Ovary (tissue), 9 donors: ENCODE measurements around the gene PARD3B. TPM values are rescaled to one million over a fixed set of nuclear protein-coding genes. Genes with fewer than 3 reads are reported as not detected.

Experiments
- DNase-seq, 5 donors: peaks; one replicate each; pipeline ENCODE4 v3.0.0-alpha.2; 2019 to 2020
- H3K27ac ChIP-seq, 2 donors: fragments of 200-600 bp; one replicate each; pipeline versions ENCODE4 v1.5.1 to v1.8.0; 2019 to 2022
- H3K27me3 ChIP-seq: fragments of 200-600 bp; one replicate; pipeline ENCODE4 v1.8.0; 2022
- H3K36me3 ChIP-seq: fragments of 200-600 bp; sonication (generic); one replicate; pipeline ENCODE4 v1.5.1; 2019
- H3K4me1 ChIP-seq: one replicate; pipeline ENCODE4 v1.8.1; 2013; ENCODE audit warnings: mild to moderate bottlenecking, moderate library complexity; ENCODE audit not compliant: insufficient read depth
- H3K4me3 ChIP-seq: fragments of 200-600 bp; sonication (generic); one replicate; pipeline ENCODE4 v1.5.1; 2017
- H3K9me3 ChIP-seq, 2 donors: fragments of 200-600 bp in 1 of 2; sonication (generic) in 1 of 2; one replicate each; pipeline versions ENCODE4 v1.5.1 to v1.8.1; 2013 to 2019; ENCODE audit warnings: mild to moderate bottlenecking in 1 of 2, moderate library complexity in 1 of 2
- CTCF ChIP-seq, 3 donors: fragments of 450-650 bp in 2 of 3; fragments of 200-600 bp in 1 of 3; IDR thresholded peaks; one replicate each; pipeline versions ENCODE4 v1.5.1 to v1.8.0; 2016 to 2022; ENCODE audit warnings: antibody characterized with exemption in 3 of 3, mild to moderate bottlenecking in 1 of 3
- EP300 ChIP-seq: sonication (generic); formaldehyde crosslinking; IDR thresholded peaks from one replicate; pipeline ENCODE4 v1.6.1; 2017; ENCODE audit warnings: antibody characterized with exemption
- POLR2A ChIP-seq: fragments of 450-650 bp; IDR thresholded peaks from one replicate; pipeline ENCODE4 v1.6.1; 2017; ENCODE audit warnings: antibody characterized with exemption, mild to moderate bottlenecking, moderate library complexity
- WGBS, 3 donors: extraction: QIAGEN DNeasy Blood & Tissue Kit in 1 of 3; methylation state at CpG; one replicate each; pipeline versions ENCODE4 v1.1.5 to v1.1.7; 2013 to 2017; 5-methylcytosine and 5-hydroxymethylcytosine counted together
- intact Hi-C, 4 donors: fragments of 100-400 bp; cut with DNase I; formaldehyde crosslinking; loops; one replicate each; pipeline versions ENCODE4 v1.11.0 to v1.15.1; 2022 to 2023
- polyA plus RNA-seq, 2 donors: library from polyadenylated mRNA; stranded (reverse); fragments of 200-250 nt in 1 of 2; fragments of 350-450 nt in 1 of 2; fragmentation: Illumina TruSeq in 1 of 2; extraction: RNeasy Lipid Tissue Mini Kit (QIAGEN cat#74804) in 1 of 2; gene quantifications; one replicate each; pipeline ENCODE4 v1.2.3, GENCODE V29; 2013 to 2014
- total RNA-seq, 7 donors: library from RNA; depleted of rRNA in 2 of 7; stranded (reverse); fragments of >200 nt in 2 of 7; fragmentation: NEBNext Ultra II Directional in 3 of 7; extraction: Animal tissue kit (Norgen Biotek cat#: 25700) in 3 of 7; gene quantifications; one replicate each; pipeline versions ENCODE4 v1.1.0 to v1.2.4, GENCODE V29; 2016 to 2023
- donor health status: DM: no; HTN: no; CAD: no; lungs with moderate emphysema.
- donor health status: DM: no; HTN: no; CAD: no.
- donor health status: Bipolar disorder and iron deficiency.
- donor health status: DM: yes; HTN: yes; CAD: no.
- donor health status: DM: no; HTN: no; CAD: no.
- donor health status: DM: yes; HTN: yes; CAD: no.

PARD3B gene
- total and polyA plus RNA-seq, 9 donors: 8.2 to 46.6 (median 28.7) TPM

- Histone ChIP-seq H3K36me3 (no peaks in the 10 kb centered on the region), H3K9me3 (no peaks in the 10 kb centered on the region), H3K27me3 (no peaks in the 10 kb centered on the region), H3K4me1 (no peaks in the 10 kb centered on the region), H3K4me3 (no peak overlapping the region), H3K27ac (no peak overlapping the region)
- DNase-seq: no peak
- intact Hi-C loops: no loop called here
- TF ChIP-seq EP300 (no peak), POLR2A (no peak)
- WGBS, 3 donors: 96 to 98% (median 96%) methylated on average over 1 of the region's 1 CpG
These were observed 347.4 kb downstream of the PARD3B start for GRCh38 chr2:204892506-204893255.

GRCh38 chr2:204896146-204896545 is 350.9 kb downstream of the PARD3B start:
- no peak for TF ChIP-seq CTCF (IDR thresholded peaks at IDR 0.05)
- no peak for TF ChIP-seq EP300
- no peak for TF ChIP-seq POLR2A
- Histone ChIP-seq H3K4me3 (no peak overlapping the region), H3K9me3 (no peaks in the 10 kb centered on the region), H3K27me3 (no peaks in the 10 kb centered on the region), H3K27ac (no peak overlapping the region), H3K36me3 (no peaks in the 10 kb centered on the region), H3K4me1 (no peaks in the 10 kb centered on the region)
- DNase-seq: no peak
- 94 to 98% (median 97%) methylated on average over 4 of the region's 4 CpGs for WGBS, 3 donors
- intact Hi-C loops: no loop called here

GRCh38 chr2:204897561-204897960 is 352.3 kb downstream of the PARD3B start:
- no peak overlapping the region for H3K27ac ChIP-seq
- no peak overlapping the region for H3K4me3 ChIP-seq
- H3K36me3 ChIP-seq: no peaks in the 10 kb centered on the region
- intact Hi-C loops: no loop called here
- no peak for DNase-seq
- H3K4me1 ChIP-seq: no peaks in the 10 kb centered on the region
- WGBS, 3 donors: 96 to 98% (median 98%) methylated on average over 1 of the region's 1 CpG
- no peaks in the 10 kb centered on the region for H3K27me3 ChIP-seq
- no peaks in the 10 kb centered on the region for H3K9me3 ChIP-seq
- TF ChIP-seq CTCF (IDR thresholded peaks at IDR 0.05) (no peak), EP300 (no peak), POLR2A (no peak)

DNA sequence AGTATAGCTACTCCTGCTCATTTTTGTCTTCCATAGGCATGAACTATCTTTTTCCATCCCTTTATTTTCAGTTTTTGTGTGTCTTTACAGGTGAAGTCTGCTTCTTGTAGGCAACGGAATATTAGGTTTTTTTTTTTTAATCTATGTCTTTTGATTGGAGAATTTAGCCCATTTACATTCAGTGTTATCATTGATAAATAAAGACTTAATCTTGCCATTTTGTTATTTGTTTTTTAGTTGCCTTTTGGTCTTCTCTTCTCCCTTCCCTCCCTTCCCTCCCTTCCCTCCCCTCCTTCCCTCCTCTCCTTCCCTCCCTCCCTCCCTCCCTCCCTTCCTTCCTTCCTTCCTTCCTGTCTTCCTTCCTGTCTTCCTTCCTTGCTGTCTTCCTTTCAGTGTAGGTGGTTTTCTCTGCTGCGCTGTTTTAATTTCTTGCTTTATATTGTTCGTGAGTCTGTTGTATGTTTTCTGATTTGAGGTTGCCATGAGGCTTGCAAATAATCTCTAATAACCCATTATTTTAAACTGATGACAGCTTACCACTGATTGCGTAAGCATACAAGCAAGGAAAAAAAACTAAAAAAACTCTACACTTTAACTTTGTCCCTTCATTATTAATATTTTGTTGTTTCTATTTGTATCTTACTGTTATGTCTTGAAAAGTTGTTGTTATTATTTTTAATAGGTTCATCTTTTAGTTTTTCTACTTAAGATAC is 353.8 kb downstream of the PARD3B start:
- Histone ChIP-seq H3K4me3 (no peak overlapping the region), H3K27ac (no peak overlapping the region), H3K27me3 (no peaks in the 10 kb centered on the region), H3K36me3 (no peaks in the 10 kb centered on the region), H3K9me3 (no peaks in the 10 kb centered on the region), H3K4me1 (no peaks in the 10 kb centered on the region)
- intact Hi-C loops: no loop called here
- no peak for DNase-seq
- 94 to 97% (median 96%) methylated on average over 4 of the region's 4 CpGs for WGBS, 3 donors
- TF ChIP-seq CTCF (IDR thresholded peaks at IDR 0.05) (no peak), EP300 (no peak), POLR2A (no peak)

GRCh38 chr2:204899983-204900382 is 354.7 kb downstream of the PARD3B start:
- no peak overlapping the region for H3K4me3 ChIP-seq
- no peak for DNase-seq
- H3K9me3 ChIP-seq: no peaks in the 10 kb centered on the region
- H3K27ac ChIP-seq: no peak overlapping the region
- no peaks in the 10 kb centered on the region for H3K27me3 ChIP-seq
- TF ChIP-seq EP300: no peak
- no peak for TF ChIP-seq POLR2A
- TF ChIP-seq CTCF (IDR thresholded peaks at IDR 0.05): no peak
- intact Hi-C loops: no loop called here
- H3K4me1 ChIP-seq: no peaks in the 10 kb centered on the region
- H3K36me3 ChIP-seq: no peaks in the 10 kb centered on the region
- WGBS, 3 donors: 90 to 93% (median 91%) methylated on average over 2 of the region's 2 CpGs
